Prostate gland (tissue), 2 donors: ENCODE measurements around the gene KRTDAP. TPM values are rescaled to one million over a fixed set of nuclear protein-coding genes. Genes with fewer than 3 reads are reported as not detected.

Experiments used
- DNase-seq: peaks from one replicate; pipeline ENCODE4 v3.0.0-alpha.2; 2019; ENCODE audit warnings: low spot score
- H3K27ac ChIP-seq, 2 donors: fragments of 200-600 bp; sonication (generic); 2 replicates each; pipeline ENCODE4 v1.5.1; 2017 to 2019
- H3K27me3 ChIP-seq: fragments of 200-600 bp; sonication (generic); replicated peaks from 2 replicates; pipeline ENCODE4 v1.5.1; 2019; ENCODE audit not compliant: insufficient read depth
- H3K36me3 ChIP-seq, 2 donors: fragments of 200-600 bp; sonication (generic); 1 replicate in 1 of 2; 2 replicates in 1 of 2; pipeline versions ENCODE4 v1.5.1 to v1.8.1; 2017 to 2019
- H3K4me1 ChIP-seq: fragments of 200-600 bp; sonication (generic); replicated peaks from 2 replicates; pipeline ENCODE4 v1.5.1; 2019
- H3K4me3 ChIP-seq, 2 donors: fragments of 200-600 bp; sonication (generic); 2 replicates each; pipeline ENCODE4 v1.5.1; 2017 to 2019
- H3K9me3 ChIP-seq: fragments of 200-600 bp; sonication (generic); 2 replicates; pipeline ENCODE4 v1.5.1; 2017
- POLR2A ChIP-seq: fragments of 450-650 bp; IDR thresholded peaks from one replicate; pipeline ENCODE4 v1.6.1; 2016; ENCODE audit warnings: antibody characterized with exemption, mild to moderate bottlenecking
- POLR2AphosphoS5 ChIP-seq: sonication (generic); formaldehyde crosslinking; IDR thresholded peaks from one replicate; pipeline ENCODE4 v1.6.1; 2017; ENCODE audit warnings: antibody characterized with exemption
- WGBS: methylation state at CpG from one replicate; pipeline ENCODE4 v1.1.5; 2018; 5-methylcytosine and 5-hydroxymethylcytosine counted together
- intact Hi-C: fragments of 100-400 bp; cut with DNase I; formaldehyde crosslinking; loops from one replicate; pipeline ENCODE4 v1.14.2; 2022
- total RNA-seq, 2 donors: library from RNA; depleted of rRNA; stranded (reverse); fragments of >200 nt; gene quantifications; one replicate each; pipeline ENCODE4 v1.1.0, GENCODE V29; 2016
- TF ChIP-seq, protein P1 (sequence below), 4 experiments: fragments of 200-600 bp in 2 of 4; fragments of 450-650 bp in 2 of 4; sonication (generic) in 2 of 4; IDR thresholded peaks; 1 replicate in 3 of 4; 2 replicates in 1 of 4; pipeline ENCODE4 v1.5.1; 2016 to 2019; ENCODE audit warnings: antibody characterized with exemption in 4 of 4, mild to moderate bottlenecking in 2 of 4, moderate library complexity in 2 of 4

The KRTDAP gene
- total RNA-seq, 2 donors from 2014 or later: 3.6 to 58.6 TPM

GRCh38 chr19:35509018-35509652 lies 18.9 kb upstream of the KRTDAP start:
- H3K4me1 ChIP-seq: no peaks in the 10 kb centered on the region
- 24% methylated on average over 12 of the region's 12 CpGs for WGBS
- TF ChIP-seq, protein P1, sequence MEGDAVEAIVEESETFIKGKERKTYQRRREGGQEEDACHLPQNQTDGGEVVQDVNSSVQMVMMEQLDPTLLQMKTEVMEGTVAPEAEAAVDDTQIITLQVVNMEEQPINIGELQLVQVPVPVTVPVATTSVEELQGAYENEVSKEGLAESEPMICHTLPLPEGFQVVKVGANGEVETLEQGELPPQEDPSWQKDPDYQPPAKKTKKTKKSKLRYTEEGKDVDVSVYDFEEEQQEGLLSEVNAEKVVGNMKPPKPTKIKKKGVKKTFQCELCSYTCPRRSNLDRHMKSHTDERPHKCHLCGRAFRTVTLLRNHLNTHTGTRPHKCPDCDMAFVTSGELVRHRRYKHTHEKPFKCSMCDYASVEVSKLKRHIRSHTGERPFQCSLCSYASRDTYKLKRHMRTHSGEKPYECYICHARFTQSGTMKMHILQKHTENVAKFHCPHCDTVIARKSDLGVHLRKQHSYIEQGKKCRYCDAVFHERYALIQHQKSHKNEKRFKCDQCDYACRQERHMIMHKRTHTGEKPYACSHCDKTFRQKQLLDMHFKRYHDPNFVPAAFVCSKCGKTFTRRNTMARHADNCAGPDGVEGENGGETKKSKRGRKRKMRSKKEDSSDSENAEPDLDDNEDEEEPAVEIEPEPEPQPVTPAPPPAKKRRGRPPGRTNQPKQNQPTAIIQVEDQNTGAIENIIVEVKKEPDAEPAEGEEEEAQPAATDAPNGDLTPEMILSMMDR (IDR thresholded peaks at IDR 0.05): no peak
- peak; percentile 25 for TF ChIP-seq POLR2AphosphoS5
- peak; percentile 64 for TF ChIP-seq POLR2A
- intact Hi-C loops: no loop called here
- H3K4me3 ChIP-seq: peak overlapping the region; percentile 28 to 41
- no peaks in the 10 kb centered on the region for H3K36me3 ChIP-seq
- H3K27me3 ChIP-seq: peaks cover under 1% of the 10 kb centered on the region
- peak; percentile 57 for DNase-seq
- H3K9me3 ChIP-seq: no peaks in the 10 kb centered on the region
- peak overlapping the region; percentile 67 to 75 for H3K27ac ChIP-seq

DNA sequence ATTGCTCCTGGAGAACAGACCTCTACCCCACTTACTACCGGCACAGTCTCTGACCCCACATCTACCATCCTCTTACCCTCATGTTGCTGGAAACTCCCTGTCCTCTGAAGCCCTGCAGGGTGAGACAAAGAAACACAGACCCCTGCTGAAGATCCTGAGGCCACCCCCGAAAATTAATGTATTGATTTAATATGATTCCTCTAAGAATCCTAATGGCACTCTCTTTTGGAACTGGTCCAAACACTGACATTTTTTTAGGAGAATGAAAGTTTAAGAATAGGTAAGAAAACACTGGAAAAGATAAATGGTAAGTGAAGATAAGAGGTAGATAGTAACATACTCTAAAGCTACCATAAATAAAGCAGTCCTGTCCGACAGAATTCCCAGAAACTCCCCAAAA lies 17.9 kb upstream of the KRTDAP start:
- no peak overlapping the region for H3K27ac ChIP-seq
- H3K4me1 ChIP-seq: no peaks in the 10 kb centered on the region
- TF ChIP-seq POLR2AphosphoS5: no peak
- no peak for TF ChIP-seq POLR2A
- TF ChIP-seq, protein P1 (IDR thresholded peaks at IDR 0.05): no peak
- no peak overlapping the region for H3K4me3 ChIP-seq
- intact Hi-C loops: no loop called here
- DNase-seq: no peak
- H3K9me3 ChIP-seq: no peaks in the 10 kb centered on the region
- no peaks in the 10 kb centered on the region for H3K27me3 ChIP-seq
- H3K36me3 ChIP-seq: no peaks in the 10 kb centered on the region
- 91% methylated on average over 3 of the region's 3 CpGs for WGBS

DNA sequence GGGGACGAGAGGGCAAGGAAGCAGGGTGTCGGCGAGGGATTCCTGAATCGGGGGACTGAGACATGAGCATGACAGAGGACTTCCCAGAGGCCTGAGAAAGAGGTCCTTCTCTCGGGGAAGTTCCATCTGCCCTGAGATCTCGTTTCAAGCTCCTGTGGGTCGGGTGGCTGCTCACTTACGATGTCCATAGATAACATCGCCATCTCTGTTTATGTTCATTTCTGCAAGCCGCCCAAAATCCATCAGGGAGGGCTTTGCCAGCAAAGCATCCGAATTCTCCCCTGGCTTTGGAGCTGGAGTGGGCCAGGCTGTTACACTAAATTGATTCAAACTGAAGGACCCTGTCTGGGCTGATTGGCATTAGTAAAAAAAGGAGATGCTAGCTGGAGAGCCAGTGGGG lies 17.3 kb upstream of the KRTDAP start:
- DNase-seq: no peak
- H3K4me1 ChIP-seq: no peaks in the 10 kb centered on the region
- WGBS: 83% methylated on average over 11 of the region's 11 CpGs
- no peak overlapping the region for H3K4me3 ChIP-seq
- no peaks in the 10 kb centered on the region for H3K36me3 ChIP-seq
- no peak overlapping the region for H3K27ac ChIP-seq
- TF ChIP-seq POLR2A: no peak
- no peaks in the 10 kb centered on the region for H3K27me3 ChIP-seq
- no peaks in the 10 kb centered on the region for H3K9me3 ChIP-seq
- intact Hi-C loops: no loop called here

- WGBS: 92% methylated on average over 7 of the region's 7 CpGs
- intact Hi-C loops: no loop called here
- no peaks in the 10 kb centered on the region for H3K27me3 ChIP-seq
- H3K4me3 ChIP-seq: no peak overlapping the region
- H3K27ac ChIP-seq: no peak overlapping the region
- DNase-seq: no peak
- no peaks in the 10 kb centered on the region for H3K36me3 ChIP-seq
- TF ChIP-seq POLR2A (no peak), POLR2AphosphoS5 (no peak)
- TF ChIP-seq, protein P1 (IDR thresholded peaks at IDR 0.05): no peak
- no peaks in the 10 kb centered on the region for H3K4me1 ChIP-seq
- H3K9me3 ChIP-seq: no peaks in the 10 kb centered on the region
Measured at GRCh38 chr19:35506011-35506410, 15.7 kb upstream of the KRTDAP start.

DNA sequence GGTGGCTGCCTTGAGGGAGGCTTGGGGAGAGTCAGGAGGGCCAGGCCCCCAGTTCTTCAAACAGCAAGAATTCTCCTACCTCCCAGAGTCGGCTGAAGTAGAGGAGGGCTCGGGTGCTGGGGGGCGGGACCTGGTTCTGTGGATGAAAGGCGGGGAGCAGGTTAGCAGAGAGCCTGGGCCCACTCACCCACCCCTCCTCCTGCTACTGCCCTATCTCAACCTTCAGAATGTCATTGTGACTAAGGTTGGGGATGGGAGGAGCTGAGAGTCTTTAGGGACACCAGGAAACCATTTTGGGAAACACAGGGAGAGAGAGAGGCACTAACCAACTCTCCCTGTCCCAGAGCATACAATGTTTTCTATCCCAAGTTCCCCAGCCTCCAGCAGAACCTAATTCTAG lies 12.5 kb upstream of the KRTDAP start:
- Histone ChIP-seq H3K27ac (no peak overlapping the region), H3K4me3 (no peak overlapping the region), H3K27me3 (no peaks in the 10 kb centered on the region), H3K36me3 (no peaks in the 10 kb centered on the region), H3K9me3 (no peaks in the 10 kb centered on the region), H3K4me1 (no peaks in the 10 kb centered on the region)
- intact Hi-C loops: no loop called here
- 88% methylated on average over 4 of the region's 4 CpGs for WGBS
- DNase-seq: no peak
- TF ChIP-seq, protein P1 (IDR thresholded peaks at IDR 0.05): no peak
- TF ChIP-seq POLR2A (no peak), POLR2AphosphoS5 (no peak)
